Raji (cell line): ENCODE data around the gene F7.

ENCODE experiments used
- POLR2A ChIP-seq: IDR thresholded peaks from 2 replicates; pipeline ENCODE4 v1.6.1; 2011; ENCODE audit warnings: low read depth, low read length, control low read depth; ENCODE audit not compliant: insufficient read depth

The F7 gene

GRCh38 chr13:113168211-113168610 lies 62.6 kb downstream of the F7 start:
- no peak for TF ChIP-seq POLR2A

GRCh38 chr13:113169277-113170272 lies 64.0 kb downstream of the F7 start:
- TF ChIP-seq POLR2A = no peak
